HG03097 (cell line): ENCODE measurements around the gene MTA1.
A peak's percentile ranks its signal among the peaks of the same experiment; 100 is the strongest.

ENCODE experiments used
- ATAC-seq: cut with Tn5 transposase; IDR thresholded peaks from one replicate; pipeline ENCODE4 v1.9.1; 2021; ENCODE audit not compliant: unreplicated experiment, low FRiP score

The MTA1 gene

DNA sequence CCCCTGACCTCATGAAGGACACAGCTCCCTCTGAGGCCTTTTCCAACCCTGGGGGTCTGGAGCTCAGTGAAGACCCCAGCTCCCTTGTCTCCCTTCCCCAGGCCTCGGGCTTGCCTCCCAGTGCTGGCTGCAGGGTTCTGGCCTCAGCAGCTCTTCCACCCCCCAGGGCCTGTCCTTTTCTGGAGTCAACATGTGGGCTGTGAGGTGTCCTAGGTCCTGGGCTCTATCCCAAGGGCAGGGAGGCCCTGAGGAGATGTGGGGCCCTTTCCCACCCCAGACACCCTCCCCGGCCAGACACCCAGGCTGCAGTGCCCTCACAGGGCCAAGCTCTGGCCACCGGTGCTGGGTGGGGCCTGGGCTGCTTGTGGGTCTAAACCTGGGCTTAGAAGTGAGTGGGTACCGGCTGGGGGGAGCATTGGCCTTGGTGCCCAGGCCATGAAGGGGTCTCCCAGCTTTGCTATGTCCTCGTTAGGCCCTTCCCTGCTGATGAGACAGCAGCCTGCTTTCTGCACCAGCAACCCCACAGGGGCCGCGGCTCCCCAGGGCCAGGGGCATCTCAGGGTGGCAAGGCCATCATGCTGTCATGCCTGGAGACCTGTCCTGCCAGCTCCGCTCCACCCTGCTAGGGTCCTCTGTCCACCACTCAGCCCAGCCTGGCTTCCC is 52.3 kb downstream of the MTA1 start:
- ATAC-seq, result no peak

- ATAC-seq, result no peak
Measured at GRCh38 chr14:105472486-105472991, 52.9 kb downstream of the MTA1 start.

- ATAC-seq, result no peak
Measured at GRCh38 chr14:105473033-105473676, 53.5 kb downstream of the MTA1 start.

DNA sequence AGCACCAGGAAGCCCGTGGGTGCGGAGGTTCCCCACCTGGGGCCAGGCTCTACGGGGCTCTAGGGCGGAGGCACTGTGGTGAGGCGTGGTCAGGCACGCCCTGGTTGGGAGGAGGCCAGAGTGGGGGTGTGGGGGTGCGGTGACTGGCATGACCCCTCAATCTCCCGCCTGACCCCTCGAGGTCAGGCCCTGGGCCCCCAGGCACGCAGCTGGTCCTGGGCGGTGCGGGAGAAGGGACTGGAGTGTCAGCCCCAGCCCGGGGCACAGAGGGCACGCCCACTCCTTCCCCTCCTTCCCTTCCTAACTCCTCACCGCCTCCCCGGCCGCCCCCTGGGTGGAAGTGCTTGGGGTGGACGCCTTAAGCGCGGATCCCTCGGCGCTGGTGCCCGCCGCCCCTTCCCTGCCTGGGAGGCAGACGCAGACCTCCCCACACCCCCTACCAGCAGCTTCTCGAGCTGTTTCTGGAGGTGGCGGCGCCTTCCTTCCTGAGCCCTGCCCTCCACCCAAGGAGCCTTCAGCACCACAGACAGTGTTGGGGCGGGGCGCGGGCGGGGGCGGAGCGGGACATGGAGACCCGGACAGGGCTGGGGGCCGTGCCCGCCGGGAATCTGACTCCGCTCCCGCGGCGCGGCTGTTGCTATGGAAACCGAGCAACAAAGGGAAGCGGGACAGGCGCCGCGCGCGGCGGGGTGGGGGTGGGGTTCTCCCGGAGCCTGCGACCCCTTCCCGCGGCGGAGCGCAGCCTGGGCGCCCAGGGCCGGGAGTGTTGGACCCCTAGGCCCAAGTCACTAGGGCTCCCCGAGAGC is 54.3 kb downstream of the MTA1 start:
- ATAC-seq, result no peak

- no peak for ATAC-seq
Measured at GRCh38 chr14:105474483-105475268, 55.0 kb downstream of the MTA1 start, which contains the start of gene CRIP2. CRIP2 (plus strand) TSS chr14:105474821; CDS start chr14:105474863, 42 bp downstream.

- ATAC-seq, result no peak
Measured at GRCh38 chr14:105475269-105476096, 55.9 kb downstream of the MTA1 start.

DNA sequence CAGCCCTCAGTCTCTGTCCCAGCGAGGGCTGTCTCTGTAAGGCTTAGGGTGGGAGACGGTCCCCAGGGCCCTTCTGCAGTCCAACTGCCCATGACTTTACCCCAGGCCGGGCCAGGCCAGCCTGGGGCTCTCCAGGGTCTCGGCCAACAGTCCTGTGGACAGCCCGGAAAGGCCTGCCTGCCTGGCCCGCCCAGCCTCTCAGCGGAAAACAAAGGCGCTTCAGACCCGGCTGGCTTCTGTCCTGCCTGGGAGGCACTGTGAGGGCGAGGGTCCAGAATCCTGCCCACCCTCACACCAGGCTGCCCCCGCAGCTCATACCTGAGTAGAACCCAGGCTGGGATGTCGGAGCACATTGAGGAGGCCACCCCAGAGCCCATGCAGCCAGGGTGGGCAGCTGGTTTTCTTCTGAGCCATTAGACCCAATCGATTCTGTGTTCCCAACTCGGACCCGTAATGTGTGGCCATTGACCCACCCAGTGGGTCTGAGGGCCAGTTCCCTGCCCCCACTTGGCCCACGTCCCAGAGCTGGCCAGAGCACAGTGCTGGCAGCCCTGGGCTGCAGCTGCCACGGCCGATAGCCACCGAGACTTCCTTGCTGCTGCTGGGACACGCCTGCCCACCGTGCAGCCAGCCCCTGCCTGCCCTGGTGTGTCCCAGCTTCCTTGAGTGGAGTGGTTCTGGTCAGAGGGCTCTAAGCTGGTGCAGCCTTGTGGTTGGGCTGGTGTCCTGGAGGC is 56.6 kb downstream of the MTA1 start:
- no peak for ATAC-seq

GRCh38 chr14:105476831-105477659 is 57.4 kb downstream of the MTA1 start:
- no peak for ATAC-seq

GRCh38 chr14:105477660-105478397 is 58.2 kb downstream of the MTA1 start:
- no peak for ATAC-seq

GRCh38 chr14:105478398-105479251 is 59.0 kb downstream of the MTA1 start:
- no peak for ATAC-seq

- no peak for ATAC-seq
Measured at GRCh38 chr14:105479431-105480158, 60.0 kb downstream of the MTA1 start.

- ATAC-seq, result no peak
Measured at GRCh38 chr14:105480199-105480746, 60.6 kb downstream of the MTA1 start.

GRCh38 chr14:105480807-105481801 is 61.5 kb downstream of the MTA1 start:
- ATAC-seq, result peak; percentile 35

GRCh38 chr14:105481886-105482457 is 62.3 kb downstream of the MTA1 start:
- peak; percentile 43 for ATAC-seq
